ENCODE results near the gene CDC14C.

Gene CDC14C

DNA sequence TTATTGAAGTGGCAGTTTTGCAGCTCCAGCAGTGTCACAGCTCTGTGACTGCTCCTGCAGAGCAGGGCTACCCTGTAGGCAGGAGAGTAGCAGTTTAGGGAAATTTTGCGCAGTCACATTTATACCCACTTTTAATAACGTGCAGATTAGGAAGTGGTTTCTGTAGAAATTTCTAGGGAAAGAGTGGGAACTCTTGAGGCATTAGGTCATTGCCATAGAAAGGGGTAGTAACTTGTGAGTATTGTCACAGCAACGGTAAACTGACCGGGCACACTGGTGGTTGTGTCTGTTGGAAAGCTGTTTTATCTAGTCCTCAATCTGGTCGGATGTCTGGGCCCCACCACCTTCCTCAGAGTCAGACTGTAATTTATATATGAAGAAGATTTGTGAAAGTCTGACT lies 51.9 kb downstream of the CDC14C start:
- no peak for DNase-seq (ENCODE audit: low read depth)

DNA sequence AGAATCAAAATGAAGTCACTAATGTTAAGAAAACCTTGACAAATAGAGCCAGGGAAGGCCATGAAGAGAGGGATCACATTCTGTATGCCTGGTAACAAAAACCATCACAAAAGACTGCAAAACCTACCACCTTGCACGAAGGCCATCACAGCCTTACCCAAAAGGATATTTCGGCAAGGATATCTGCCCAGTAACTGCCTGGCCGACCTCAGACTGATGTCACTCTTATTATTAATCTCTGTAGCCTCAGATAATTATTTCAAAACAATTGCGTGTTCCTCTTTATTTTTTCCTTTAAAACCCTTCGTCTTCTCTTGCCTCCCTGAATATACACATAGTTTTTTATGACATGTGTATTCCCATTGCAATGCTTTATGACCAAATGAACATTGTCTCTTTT lies 52.5 kb downstream of the CDC14C start:
- no peak for DNase-seq (ENCODE audit: low read depth)
